ENCODE data around the gene SDCCAG8. TPM values are rescaled to one million over a fixed set of nuclear protein-coding genes. Genes with fewer than 3 reads are reported as not detected.

SDCCAG8 gene
- total and polyA plus RNA-seq, 2 of the 8 experiments (the other 6 are each of a cell fraction or from before 2014, with no cell fraction given), result 15.6 to 21.0 TPM

GRCh38 chr1:243257189-243257588 lies 1.3 kb downstream of the SDCCAG8 start:
- Histone ChIP-seq H4K91ac (replicated peaks; ENCODE audit: insufficient read length, low read length) (no peak overlapping the region), H2AK5ac (ENCODE audit: low read depth, low read length) (no peak overlapping the region), H3K79me1 (ENCODE audit: low read depth, low read length) (no peaks in the 10 kb centered on the region), H3K27me3 (replicated peaks in 1 of 4; ENCODE audit: control insufficient read depth in 3 of 4, extremely low read depth in 1 of 4, insufficient read depth in 3 of 4, low read length in 3 of 4) (no peaks in the 10 kb centered on the region), H4K20me1 (replicated peaks in 1 of 2; ENCODE audit: control insufficient read depth in 1 of 2, insufficient read depth in 2 of 2, low read length in 2 of 2) (peaks cover 2 to 3% of the 10 kb centered on the region in 2 experiments), H3K4me1 (replicated peaks in 1 of 4; ENCODE audit: control insufficient read depth in 3 of 4, insufficient read depth in 4 of 4, low read length in 3 of 4) (peaks cover 0 to 3% (median 1%) of the 10 kb centered on the region in 4 experiments; a peak in 1 of 7 replicates), H3K36me3 (ENCODE audit: control insufficient read depth in 2 of 4, insufficient read depth in 4 of 4, low read length in 3 of 4) (no peaks in the 10 kb centered on the region), H3K23ac (ENCODE audit: insufficient read length) (no peak overlapping the region), H3K14ac (ENCODE audit: insufficient read length) (no peak overlapping the region), H2AFZ (ENCODE audit: low read length) (no peak overlapping the region), H3K4me2 (ENCODE audit: insufficient read depth in 1 of 2, low read depth in 2 of 2, low read length in 2 of 2) (no peak overlapping the region; a peak in 1 of 4 replicates), H3K4me3 (ENCODE audit: extremely low read depth in 1 of 4, insufficient read depth in 2 of 4, low read depth in 3 of 4, low read length in 4 of 4) (no peak overlapping the region), H3K18ac (ENCODE audit: extremely low read depth, low read length) (no peak overlapping the region), H3K4ac (replicated peaks; ENCODE audit: insufficient read length, low read depth, low read length) (no peak overlapping the region), H3K27ac (ENCODE audit: low read depth, low read length) (no peak overlapping the region), H3K9me3 (ENCODE audit: insufficient read depth in 2 of 2, low read depth in 1 of 2, low read length in 1 of 2) (no peaks in the 10 kb centered on the region), H2BK12ac (ENCODE audit: low read depth, low read length) (no peak overlapping the region), H3K79me2 (ENCODE audit: control insufficient read depth in 1 of 2, insufficient read depth in 2 of 2, low read length in 2 of 2) (peaks cover 7 to 25% of the 10 kb centered on the region in 2 experiments; a peak in 3 of 4 replicates), H2BK120ac (replicated peaks; ENCODE audit: low read depth, low read length) (no peak overlapping the region), H2BK15ac (ENCODE audit: low read length) (no peak overlapping the region), H3K56ac (replicated peaks; ENCODE audit: insufficient read length, low read depth, low read length) (no peak overlapping the region), H3K9ac (replicated peaks in 1 of 4; ENCODE audit: extremely low read depth in 1 of 4, low read depth in 3 of 4, low read length in 3 of 4) (no peak overlapping the region), H4K5ac (ENCODE audit: insufficient read length, low read depth, low read length) (no peak overlapping the region), H2BK20ac (ENCODE audit: low read length) (no peak overlapping the region), H2BK5ac (ENCODE audit: low read depth, low read length) (no peak overlapping the region), H4K8ac (ENCODE audit: extremely low read depth, insufficient read depth, low read length) (no peak overlapping the region), H3K23me2 (ENCODE audit: low read depth, low read length) (peaks cover 16% of the 10 kb centered on the region)
- DNase-seq (ENCODE audit: low read depth in 1 of 2, low spot score in 2 of 2) (no peak), FAIRE-seq (no peak)
- POLR2A ChIA-PET (ENCODE audit: partially characterized antibody), result interaction anchor here (3.7 kb wide), 1 partner anchor 8 kb away, joined by 15 read pairs; no protein-coding TSS in a partner anchor
- CTCF ChIA-PET (ENCODE audit: partially characterized antibody), result no interaction called here
- WGBS, 2 experiments (ENCODE audit: extremely low coverage in 1 of 2, insufficient coverage in 1 of 2, insufficient read length in 1 of 2, insufficient replicate concordance in 2 of 2, low coverage in 1 of 2, low lambda C conversion rate in 2 of 2, missing lambda C conversion rate in 1 of 2), result 100% methylated on average over 1 of the region's 1 CpG; no CpG with 5 or more reads in 1 of the 2 experiments
- TF ChIP-seq YY1 (IDR thresholded peaks at IDR 0.05; ENCODE audit: low read depth, low read length) (no peak), SUZ12 (IDR thresholded peaks at IDR 0.05; ENCODE audit: low read length) (no peak), SP4 (IDR thresholded peaks at IDR 0.05; ENCODE audit: low read length) (no peak), TEAD4 (IDR thresholded peaks at IDR 0.05; ENCODE audit: low read depth, low read length) (no peak), JUND (IDR thresholded peaks at IDR 0.05; ENCODE audit: low read length) (no peak), BRCA1 (IDR thresholded peaks at IDR 0.05; ENCODE audit: low read depth, low read length) (no peak), JUN (IDR thresholded peaks at IDR 0.05; ENCODE audit: low read depth, low read length) (no peak), NANOG (IDR thresholded peaks at IDR 0.05; ENCODE audit: insufficient read depth, low read depth, low read length, poor library complexity, severe bottlenecking) (no peak), MAFK (IDR thresholded peaks at IDR 0.05; ENCODE audit: low read depth, low read length) (no peak), KDM4A (IDR thresholded peaks at IDR 0.05; ENCODE audit: low read depth, low read length, severe bottlenecking) (no peak), NRF1 (IDR thresholded peaks at IDR 0.05; ENCODE audit: low read depth, low read length) (no peak), BACH1 (IDR thresholded peaks at IDR 0.05; ENCODE audit: low read length) (no peak), CTCF (IDR thresholded peaks at IDR 0.05; ENCODE audit: control extremely low read depth in 1 of 3, insufficient read depth in 1 of 3, low read depth in 1 of 3, low read length in 3 of 3) (no peak)

Measured in H1 (cell line).